Measurements from ENCODE around the gene TBL1X. TPM values are rescaled to one million over a fixed set of nuclear protein-coding genes. Genes with fewer than 3 reads are reported as not detected.

TBL1X gene
- total RNA-seq, 2 donors from 2014 or later, result 12.3 to 14.0 TPM

- no peak for TF ChIP-seq CTCF (IDR thresholded peaks at IDR 0.05)
- Histone ChIP-seq H3K27me3 (no peaks in the 10 kb centered on the region), H3K9me3 (peaks cover 0 to 21% of the 10 kb centered on the region in 2 donors), H3K4me3 (no peak overlapping the region), H3K4me1 (no peaks in the 10 kb centered on the region), H3K36me3 (no peaks in the 10 kb centered on the region), H3K27ac (no peak overlapping the region)
- DNase-seq (ENCODE audit: low spot score), result no peak
Observed at GRCh38 chrX:9730752-9731151, 265.9 kb downstream of the TBL1X start.

GRCh38 chrX:9737363-9737762 is 272.5 kb downstream of the TBL1X start:
- Histone ChIP-seq H3K9me3 (no peaks in the 10 kb centered on the region), H3K4me3 (no peak overlapping the region), H3K27ac (no peak overlapping the region), H3K4me1 (no peaks in the 10 kb centered on the region), H3K27me3 (no peaks in the 10 kb centered on the region), H3K36me3 (no peaks in the 10 kb centered on the region)
- DNase-seq (ENCODE audit: low spot score), result no peak
- no peak for TF ChIP-seq CTCF (IDR thresholded peaks at IDR 0.05)

GRCh38 chrX:9738151-9738550 is 273.3 kb downstream of the TBL1X start:
- no peak overlapping the region for H3K4me3 ChIP-seq
- H3K9me3 ChIP-seq, result no peaks in the 10 kb centered on the region
- no peaks in the 10 kb centered on the region for H3K36me3 ChIP-seq
- DNase-seq (ENCODE audit: low spot score), result no peak
- H3K27me3 ChIP-seq, result no peaks in the 10 kb centered on the region
- H3K27ac ChIP-seq, result no peak overlapping the region
- H3K4me1 ChIP-seq, result no peaks in the 10 kb centered on the region
- TF ChIP-seq CTCF (IDR thresholded peaks at IDR 0.05), result no peak

- no peak overlapping the region for H3K4me3 ChIP-seq
- DNase-seq (ENCODE audit: low spot score), result no peak
- no peak for TF ChIP-seq CTCF (IDR thresholded peaks at IDR 0.05)
- no peaks in the 10 kb centered on the region for H3K9me3 ChIP-seq
- H3K27ac ChIP-seq, result no peak overlapping the region
- H3K27me3 ChIP-seq, result no peaks in the 10 kb centered on the region
- no peaks in the 10 kb centered on the region for H3K4me1 ChIP-seq
- H3K36me3 ChIP-seq, result no peaks in the 10 kb centered on the region
Observed at GRCh38 chrX:9739130-9739529, 274.3 kb downstream of the TBL1X start.

GRCh38 chrX:9745417-9746115 is 280.7 kb downstream of the TBL1X start:
- Histone ChIP-seq H3K4me3 (no peak overlapping the region), H3K9me3 (no peaks in the 10 kb centered on the region), H3K27me3 (no peaks in the 10 kb centered on the region), H3K36me3 (no peaks in the 10 kb centered on the region), H3K4me1 (no peaks in the 10 kb centered on the region), H3K27ac (peak overlapping the region in 1 of 2 donors; percentile 3)
- DNase-seq (ENCODE audit: low spot score), result no peak
- TF ChIP-seq CTCF (IDR thresholded peaks at IDR 0.05), result no peak

All from right atrium auricular region (tissue), 2 donors.